Measurements from ENCODE around the gene RBM10. TPM values are rescaled to one million over a fixed set of nuclear protein-coding genes. Genes with fewer than 3 reads are reported as not detected.

Gene RBM10
- total and polyA plus RNA-seq, 2 experiments from 2014 or later: 39.5 to 101 TPM

DNA sequence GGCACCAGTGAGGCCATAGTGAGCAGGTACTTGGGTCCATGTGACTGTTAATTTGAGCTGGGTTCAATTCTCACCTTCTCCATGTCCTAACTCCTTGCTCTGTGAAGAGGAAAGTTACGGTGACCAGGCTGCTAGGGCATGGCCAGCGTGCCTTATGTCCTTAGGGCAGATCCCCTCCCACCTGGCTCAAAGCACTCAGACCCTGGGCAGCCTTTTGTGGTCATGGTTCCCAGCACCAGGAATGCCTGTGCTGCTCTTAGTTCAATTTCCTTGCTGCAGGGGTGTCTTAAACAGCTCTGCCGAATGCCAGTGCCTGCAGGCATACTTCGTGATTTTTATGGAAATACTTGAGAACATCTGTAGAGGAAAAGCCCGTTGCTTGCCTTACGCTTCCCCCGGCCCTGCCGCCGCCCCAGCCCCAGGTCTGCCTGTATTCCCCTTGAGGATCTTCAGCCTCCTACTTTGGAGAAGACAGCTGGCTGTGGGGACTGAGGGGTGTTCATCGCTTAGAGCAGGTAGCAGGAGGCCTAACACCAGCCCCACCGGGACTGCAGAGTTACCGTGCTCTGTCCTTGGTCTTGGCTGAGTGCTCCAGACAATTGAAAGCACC lies 70.4 kb downstream of the RBM10 start:
- H3K4me3 ChIP-seq: no peak overlapping the region
- no peak for DNase-seq (ENCODE audit: low spot score)
- no peak for ATAC-seq
- H3K79me2 ChIP-seq (replicated peaks; ENCODE audit: insufficient read depth): peaks cover 18% of the 10 kb centered on the region
- no peaks in the 10 kb centered on the region for H3K27me3 ChIP-seq (ENCODE audit: insufficient read depth)
- peaks cover 29% of the 10 kb centered on the region for H3K36me3 ChIP-seq (ENCODE audit: insufficient read depth)
- Mint-ChIP-seq H3K4me1 (peaks cover 25% of the 10 kb centered on the region), H3K4me3 (no peak overlapping the region), H3K9me3 (no peaks in the 10 kb centered on the region), H3K36me3 (ENCODE audit: low read depth) (peaks cover 67% of the 10 kb centered on the region), H3K27me3 (ENCODE audit: insufficient read depth, low read depth, poor library complexity) (peaks cover 21% of the 10 kb centered on the region), H3K27ac (no peak overlapping the region)
- H3K9me2 ChIP-seq (ENCODE audit: insufficient read depth): no peaks in the 10 kb centered on the region
- H3F3A ChIP-seq (replicated peaks; ENCODE audit: low read depth): peaks cover 7% of the 10 kb centered on the region
- no peak overlapping the region for H3K4me2 ChIP-seq
- peaks cover 4% of the 10 kb centered on the region; the same call in 1 of the 2 replicates for H4K20me1 ChIP-seq (replicated peaks; ENCODE audit: insufficient read depth)
- TF ChIP-seq POLR2AphosphoS5 (IDR thresholded peaks at IDR 0.05; ENCODE audit: low read depth) (peak; percentile 10; the same call in 1 of the 2 replicates), ZNF114 (CRISPR knock-in tag; IDR thresholded peaks at IDR 0.05) (no peak), CREB1 (CRISPR knock-in tag; IDR thresholded peaks at IDR 0.05; ENCODE audit: low read depth) (no peak), EZH2 (IDR thresholded peaks at IDR 0.05; ENCODE audit: low read depth, unreplicated experiment) (no peak)
- TF ChIP-seq, protein P1, sequence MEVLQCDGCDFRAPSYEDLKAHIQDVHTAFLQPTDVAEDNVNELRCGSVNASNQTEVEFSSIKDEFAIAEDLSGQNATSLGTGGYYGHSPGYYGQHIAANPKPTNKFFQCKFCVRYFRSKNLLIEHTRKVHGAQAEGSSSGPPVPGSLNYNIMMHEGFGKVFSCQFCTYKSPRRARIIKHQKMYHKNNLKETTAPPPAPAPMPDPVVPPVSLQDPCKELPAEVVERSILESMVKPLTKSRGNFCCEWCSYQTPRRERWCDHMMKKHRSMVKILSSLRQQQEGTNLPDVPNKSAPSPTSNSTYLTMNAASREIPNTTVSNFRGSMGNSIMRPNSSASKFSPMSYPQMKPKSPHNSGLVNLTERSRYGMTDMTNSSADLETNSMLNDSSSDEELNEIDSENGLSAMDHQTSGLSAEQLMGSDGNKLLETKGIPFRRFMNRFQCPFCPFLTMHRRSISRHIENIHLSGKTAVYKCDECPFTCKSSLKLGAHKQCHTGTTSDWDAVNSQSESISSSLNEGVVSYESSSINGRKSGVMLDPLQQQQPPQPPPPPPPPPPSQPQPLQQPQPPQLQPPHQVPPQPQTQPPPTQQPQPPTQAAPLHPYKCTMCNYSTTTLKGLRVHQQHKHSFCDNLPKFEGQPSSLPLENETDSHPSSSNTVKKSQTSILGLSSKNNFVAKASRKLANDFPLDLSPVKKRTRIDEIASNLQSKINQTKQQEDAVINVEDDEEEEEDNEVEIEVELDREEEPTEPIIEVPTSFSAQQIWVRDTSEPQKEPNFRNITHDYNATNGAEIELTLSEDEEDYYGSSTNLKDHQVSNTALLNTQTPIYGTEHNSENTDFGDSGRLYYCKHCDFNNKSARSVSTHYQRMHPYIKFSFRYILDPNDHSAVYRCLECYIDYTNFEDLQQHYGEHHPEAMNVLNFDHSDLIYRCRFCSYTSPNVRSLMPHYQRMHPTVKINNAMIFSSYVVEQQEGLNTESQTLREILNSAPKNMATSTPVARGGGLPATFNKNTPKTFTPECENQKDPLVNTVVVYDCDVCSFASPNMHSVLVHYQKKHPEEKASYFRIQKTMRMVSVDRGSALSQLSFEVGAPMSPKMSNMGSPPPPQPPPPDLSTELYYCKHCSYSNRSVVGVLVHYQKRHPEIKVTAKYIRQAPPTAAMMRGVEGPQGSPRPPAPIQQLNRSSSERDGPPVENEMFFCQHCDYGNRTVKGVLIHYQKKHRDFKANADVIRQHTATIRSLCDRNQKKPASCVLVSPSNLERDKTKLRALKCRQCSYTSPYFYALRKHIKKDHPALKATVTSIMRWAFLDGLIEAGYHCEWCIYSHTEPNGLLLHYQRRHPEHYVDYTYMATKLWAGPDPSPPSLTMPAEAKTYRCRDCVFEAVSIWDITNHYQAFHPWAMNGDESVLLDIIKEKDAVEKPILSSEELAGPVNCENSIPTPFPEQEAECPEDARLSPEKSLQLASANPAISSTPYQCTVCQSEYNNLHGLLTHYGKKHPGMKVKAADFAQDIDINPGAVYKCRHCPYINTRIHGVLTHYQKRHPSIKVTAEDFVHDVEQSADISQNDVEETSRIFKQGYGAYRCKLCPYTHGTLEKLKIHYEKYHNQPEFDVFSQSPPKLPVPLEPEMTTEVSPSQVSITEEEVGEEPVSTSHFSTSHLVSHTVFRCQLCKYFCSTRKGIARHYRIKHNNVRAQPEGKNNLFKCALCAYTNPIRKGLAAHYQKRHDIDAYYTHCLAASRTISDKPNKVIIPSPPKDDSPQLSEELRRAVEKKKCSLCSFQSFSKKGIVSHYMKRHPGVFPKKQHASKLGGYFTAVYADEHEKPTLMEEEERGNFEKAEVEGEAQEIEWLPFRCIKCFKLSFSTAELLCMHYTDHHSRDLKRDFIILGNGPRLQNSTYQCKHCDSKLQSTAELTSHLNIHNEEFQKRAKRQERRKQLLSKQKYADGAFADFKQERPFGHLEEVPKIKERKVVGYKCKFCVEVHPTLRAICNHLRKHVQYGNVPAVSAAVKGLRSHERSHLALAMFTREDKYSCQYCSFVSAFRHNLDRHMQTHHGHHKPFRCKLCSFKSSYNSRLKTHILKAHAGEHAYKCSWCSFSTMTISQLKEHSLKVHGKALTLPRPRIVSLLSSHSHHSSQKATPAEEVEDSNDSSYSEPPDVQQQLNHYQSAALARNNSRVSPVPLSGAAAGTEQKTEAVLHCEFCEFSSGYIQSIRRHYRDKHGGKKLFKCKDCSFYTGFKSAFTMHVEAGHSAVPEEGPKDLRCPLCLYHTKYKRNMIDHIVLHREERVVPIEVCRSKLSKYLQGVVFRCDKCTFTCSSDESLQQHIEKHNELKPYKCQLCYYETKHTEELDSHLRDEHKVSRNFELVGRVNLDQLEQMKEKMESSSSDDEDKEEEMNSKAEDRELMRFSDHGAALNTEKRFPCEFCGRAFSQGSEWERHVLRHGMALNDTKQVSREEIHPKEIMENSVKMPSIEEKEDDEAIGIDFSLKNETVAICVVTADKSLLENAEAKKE (CRISPR knock-in tag; IDR thresholded peaks at IDR 0.05): no peak
- TF ChIP-seq, protein P2, sequence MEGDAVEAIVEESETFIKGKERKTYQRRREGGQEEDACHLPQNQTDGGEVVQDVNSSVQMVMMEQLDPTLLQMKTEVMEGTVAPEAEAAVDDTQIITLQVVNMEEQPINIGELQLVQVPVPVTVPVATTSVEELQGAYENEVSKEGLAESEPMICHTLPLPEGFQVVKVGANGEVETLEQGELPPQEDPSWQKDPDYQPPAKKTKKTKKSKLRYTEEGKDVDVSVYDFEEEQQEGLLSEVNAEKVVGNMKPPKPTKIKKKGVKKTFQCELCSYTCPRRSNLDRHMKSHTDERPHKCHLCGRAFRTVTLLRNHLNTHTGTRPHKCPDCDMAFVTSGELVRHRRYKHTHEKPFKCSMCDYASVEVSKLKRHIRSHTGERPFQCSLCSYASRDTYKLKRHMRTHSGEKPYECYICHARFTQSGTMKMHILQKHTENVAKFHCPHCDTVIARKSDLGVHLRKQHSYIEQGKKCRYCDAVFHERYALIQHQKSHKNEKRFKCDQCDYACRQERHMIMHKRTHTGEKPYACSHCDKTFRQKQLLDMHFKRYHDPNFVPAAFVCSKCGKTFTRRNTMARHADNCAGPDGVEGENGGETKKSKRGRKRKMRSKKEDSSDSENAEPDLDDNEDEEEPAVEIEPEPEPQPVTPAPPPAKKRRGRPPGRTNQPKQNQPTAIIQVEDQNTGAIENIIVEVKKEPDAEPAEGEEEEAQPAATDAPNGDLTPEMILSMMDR (conservative IDR thresholded peaks at IDR 0.05; ENCODE audit: low read depth in 2 of 2): no peak
- TF ChIP-seq, protein P3, sequence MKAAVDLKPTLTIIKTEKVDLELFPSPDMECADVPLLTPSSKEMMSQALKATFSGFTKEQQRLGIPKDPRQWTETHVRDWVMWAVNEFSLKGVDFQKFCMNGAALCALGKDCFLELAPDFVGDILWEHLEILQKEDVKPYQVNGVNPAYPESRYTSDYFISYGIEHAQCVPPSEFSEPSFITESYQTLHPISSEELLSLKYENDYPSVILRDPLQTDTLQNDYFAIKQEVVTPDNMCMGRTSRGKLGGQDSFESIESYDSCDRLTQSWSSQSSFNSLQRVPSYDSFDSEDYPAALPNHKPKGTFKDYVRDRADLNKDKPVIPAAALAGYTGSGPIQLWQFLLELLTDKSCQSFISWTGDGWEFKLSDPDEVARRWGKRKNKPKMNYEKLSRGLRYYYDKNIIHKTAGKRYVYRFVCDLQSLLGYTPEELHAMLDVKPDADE (IDR thresholded peaks at IDR 0.05): no peak
- no peaks in the 10 kb centered on the region for H3K4me1 ChIP-seq (ENCODE audit: insufficient read depth)
- H2AFZ ChIP-seq: no peak overlapping the region
- H3K27ac ChIP-seq (ENCODE audit: low read depth): peak overlapping the region; percentile 84; the same call in 1 of the 2 replicates

Measured in GM23338 (cell line).